Lung (tissue), 12 donors: ENCODE data around the gene IQGAP2. TPM values are rescaled to one million over a fixed set of nuclear protein-coding genes. Genes with fewer than 3 reads are reported as not detected.

Experiments
- ATAC-seq: fragments of 200-7000 bp; cut with Tn5 transposase; one replicate; pipeline ENCODE4 v1.9.1; 2020; ENCODE audit warnings: moderate number of reproducible peaks; ENCODE audit not compliant: insufficient read depth, low FRiP score
- DNase-seq, 3 donors: peaks; one replicate each; pipeline ENCODE4 v3.0.0-alpha.2; 2013 to 2017
- H3K27ac ChIP-seq, 2 donors: one replicate each; pipeline ENCODE4 v1.5.1; 2013; ENCODE audit warnings: mild to moderate bottlenecking in 2 of 2, moderate library complexity in 2 of 2, control low read depth in 1 of 2, inconsistent platforms in 1 of 2, low read depth in 1 of 2, low read length in 1 of 2
- H3K27me3 ChIP-seq, 3 donors: one replicate each; pipeline ENCODE4 v1.5.1; 2013; ENCODE audit warnings: low read length in 2 of 3; ENCODE audit not compliant: control insufficient read depth in 3 of 3, insufficient read depth in 3 of 3
- H3K36me3 ChIP-seq, 4 donors: one replicate each; pipeline ENCODE4 v1.5.1; 2013; ENCODE audit warnings: low read length in 4 of 4, mild to moderate bottlenecking in 1 of 4, moderate library complexity in 1 of 4; ENCODE audit not compliant: control insufficient read depth in 4 of 4, insufficient read depth in 4 of 4
- H3K4me1 ChIP-seq, 5 donors: one replicate each; pipeline ENCODE4 v1.5.1; 2013; ENCODE audit warnings: low read length in 5 of 5, mild to moderate bottlenecking in 2 of 5, moderate library complexity in 1 of 5; ENCODE audit not compliant: control insufficient read depth in 5 of 5, insufficient read depth in 5 of 5
- H3K4me3 ChIP-seq: one replicate; pipeline ENCODE4 v1.5.1; 2013; ENCODE audit warnings: mild to moderate bottlenecking, control low read depth, moderate library complexity
- H3K9ac ChIP-seq, 2 donors: one replicate each; pipeline ENCODE4 v1.5.1; 2013; ENCODE audit warnings: low read length in 2 of 2, control low read depth in 1 of 2; ENCODE audit not compliant: insufficient read depth in 1 of 2
- H3K9me3 ChIP-seq, 4 donors: one replicate each; pipeline ENCODE4 v1.5.1; 2013; ENCODE audit warnings: low read length in 3 of 4, mild to moderate bottlenecking in 1 of 4, moderate library complexity in 1 of 4; ENCODE audit not compliant: control insufficient read depth in 4 of 4, insufficient read depth in 3 of 4
- CTCF ChIP-seq: IDR thresholded peaks from 2 replicates; pipeline ENCODE4 v1.5.1; 2012; ENCODE audit warnings: mild to moderate bottlenecking; ENCODE audit errors: control extremely low read depth, extremely low read depth
- WGBS, 2 donors: extraction: QIAGEN DNeasy Blood & Tissue Kit; methylation state at CpG; one replicate each; pipeline ENCODE4 v1.1.7; 2013; 5-methylcytosine and 5-hydroxymethylcytosine counted together
- polyA plus RNA-seq, 2 donors: library from polyadenylated mRNA; stranded (reverse); fragments of 200-250 nt; gene quantifications; one replicate each; pipeline ENCODE4 v1.2.1, GENCODE V29; 2013
- total RNA-seq, 2 donors: library from RNA; depleted of rRNA in 1 of 2; stranded (reverse); fragments of >200 nt in 1 of 2; gene quantifications; one replicate each; pipeline ENCODE4 v1.2.1, GENCODE V29; 2014 to 2021
- donor health status: control.
- donor health status: control.
- donor health status: Bipolar disorder and iron deficiency.
- donor health status: healthy.
- donor health status: DM: yes; HTN: yes; CAD: no.

IQGAP2 gene
- total and polyA plus RNA-seq, 4 donors, result 6.0 to 33.6 (median 13.7) TPM

GRCh38 chr5:76576996-76577395 lies 173.9 kb downstream of the IQGAP2 start:
- no peak for DNase-seq
- Histone ChIP-seq H3K4me1 (peaks cover 0 to 16% (median 4%) of the 10 kb centered on the region in 5 donors), H3K4me3 (no peak overlapping the region), H3K27ac (no peak overlapping the region), H3K36me3 (peaks cover 0 to 2% (median 0%) of the 10 kb centered on the region in 4 donors), H3K27me3 (no peaks in the 10 kb centered on the region), H3K9me3 (no peaks in the 10 kb centered on the region), H3K9ac (no peak overlapping the region)
- ATAC-seq, result no peak
- TF ChIP-seq CTCF, result no peak
- WGBS, 2 donors, result 79 to 92% methylated on average over 4 of the region's 4 CpGs

GRCh38 chr5:76579166-76579937 lies 176.3 kb downstream of the IQGAP2 start:
- Histone ChIP-seq H3K4me1 (peaks cover 0 to 21% (median 4%) of the 10 kb centered on the region in 5 donors), H3K27ac (no peak overlapping the region), H3K9ac (no peak overlapping the region), H3K4me3 (no peak overlapping the region), H3K36me3 (peaks cover 0 to 2% (median 0%) of the 10 kb centered on the region in 4 donors), H3K27me3 (no peaks in the 10 kb centered on the region), H3K9me3 (no peaks in the 10 kb centered on the region)
- WGBS, 2 donors, result 76 to 86% methylated on average over 7 of the region's 7 CpGs
- ATAC-seq (no peak), DNase-seq (no peak)
- TF ChIP-seq CTCF, result no peak

- Histone ChIP-seq H3K9me3 (no peaks in the 10 kb centered on the region), H3K9ac (no peak overlapping the region), H3K4me3 (no peak overlapping the region), H3K27ac (no peak overlapping the region), H3K27me3 (no peaks in the 10 kb centered on the region), H3K36me3 (peaks cover 0 to 2% (median 0%) of the 10 kb centered on the region in 4 donors), H3K4me1 (peaks cover 0 to 21% (median 4%) of the 10 kb centered on the region in 5 donors)
- ATAC-seq, result no peak
- TF ChIP-seq CTCF, result no peak
- WGBS, 2 donors, result 94 to 96% methylated on average over 3 of the region's 3 CpGs
- DNase-seq, result no peak
Measured at GRCh38 chr5:76580981-76581380, 177.9 kb downstream of the IQGAP2 start.
